Measurements from ENCODE around the gene OTUD7B.

DNA sequence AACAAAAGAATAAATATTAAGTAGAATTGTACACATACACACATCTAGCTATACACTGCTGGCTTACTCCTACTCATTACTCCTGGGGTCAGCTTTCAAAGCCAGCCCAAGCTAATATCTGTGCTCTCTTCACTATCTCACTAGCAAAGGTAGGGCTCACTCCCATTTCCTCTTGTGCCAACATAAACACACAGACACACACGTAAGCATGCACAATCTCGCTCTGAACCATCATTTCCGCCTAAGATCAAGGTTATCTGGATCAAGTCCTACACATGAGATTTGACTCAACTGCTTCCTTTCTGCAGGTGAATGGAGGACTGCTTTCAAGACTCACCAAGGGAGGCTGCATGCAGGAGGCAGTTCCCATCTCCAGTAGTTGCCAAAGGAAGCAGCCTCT is 45.1 kb downstream of the OTUD7B start:
- TF ChIP-seq, protein P1, sequence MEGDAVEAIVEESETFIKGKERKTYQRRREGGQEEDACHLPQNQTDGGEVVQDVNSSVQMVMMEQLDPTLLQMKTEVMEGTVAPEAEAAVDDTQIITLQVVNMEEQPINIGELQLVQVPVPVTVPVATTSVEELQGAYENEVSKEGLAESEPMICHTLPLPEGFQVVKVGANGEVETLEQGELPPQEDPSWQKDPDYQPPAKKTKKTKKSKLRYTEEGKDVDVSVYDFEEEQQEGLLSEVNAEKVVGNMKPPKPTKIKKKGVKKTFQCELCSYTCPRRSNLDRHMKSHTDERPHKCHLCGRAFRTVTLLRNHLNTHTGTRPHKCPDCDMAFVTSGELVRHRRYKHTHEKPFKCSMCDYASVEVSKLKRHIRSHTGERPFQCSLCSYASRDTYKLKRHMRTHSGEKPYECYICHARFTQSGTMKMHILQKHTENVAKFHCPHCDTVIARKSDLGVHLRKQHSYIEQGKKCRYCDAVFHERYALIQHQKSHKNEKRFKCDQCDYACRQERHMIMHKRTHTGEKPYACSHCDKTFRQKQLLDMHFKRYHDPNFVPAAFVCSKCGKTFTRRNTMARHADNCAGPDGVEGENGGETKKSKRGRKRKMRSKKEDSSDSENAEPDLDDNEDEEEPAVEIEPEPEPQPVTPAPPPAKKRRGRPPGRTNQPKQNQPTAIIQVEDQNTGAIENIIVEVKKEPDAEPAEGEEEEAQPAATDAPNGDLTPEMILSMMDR (IDR thresholded peaks at IDR 0.05; ENCODE audit: low read length): no peak
- TF ChIP-seq EZH2 (optimal IDR thresholded peaks at IDR 0.05; ENCODE audit: low read depth, low read length): no peak
- TF ChIP-seq EZH2phosphoT487 (IDR thresholded peaks at IDR 0.05; ENCODE audit: low read length): no peak
